Measurements from ENCODE around the gene SH2D4B. TPM values are rescaled to one million over a fixed set of nuclear protein-coding genes. Genes with fewer than 3 reads are reported as not detected.

The SH2D4B gene
- total RNA-seq, 1 donor from 2014 or later = not detected

DNA sequence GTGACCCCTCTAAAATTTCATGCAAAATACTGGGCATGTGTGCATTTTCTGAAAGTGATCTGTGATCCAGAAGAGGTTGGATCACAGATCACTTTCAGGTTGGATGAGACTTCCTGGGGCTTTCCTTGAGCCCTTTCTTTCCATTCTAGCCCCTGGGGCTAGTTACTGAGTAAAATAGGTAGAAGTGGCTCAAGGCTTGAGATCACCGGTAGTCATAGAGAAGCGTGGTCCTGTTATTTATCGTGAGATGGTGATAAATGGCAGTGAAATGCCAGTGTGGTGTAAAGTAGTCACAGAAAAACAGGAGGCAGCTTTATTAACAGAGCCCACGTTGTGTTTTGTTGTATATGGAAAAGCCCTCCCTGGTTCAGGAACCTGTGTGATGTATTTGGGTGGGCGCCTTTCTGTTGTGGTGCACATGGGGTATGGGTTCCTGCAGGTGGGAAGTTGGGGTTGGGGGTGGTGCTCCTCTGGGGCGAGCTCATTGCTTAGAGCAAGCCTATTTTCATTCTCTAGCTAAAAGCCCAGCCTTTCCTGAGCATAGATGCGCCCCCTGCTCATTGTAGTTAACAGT, 34.0 kb upstream of the SH2D4B start:
- no peak for DNase-seq (ENCODE audit: low read depth, low spot score)

DNA sequence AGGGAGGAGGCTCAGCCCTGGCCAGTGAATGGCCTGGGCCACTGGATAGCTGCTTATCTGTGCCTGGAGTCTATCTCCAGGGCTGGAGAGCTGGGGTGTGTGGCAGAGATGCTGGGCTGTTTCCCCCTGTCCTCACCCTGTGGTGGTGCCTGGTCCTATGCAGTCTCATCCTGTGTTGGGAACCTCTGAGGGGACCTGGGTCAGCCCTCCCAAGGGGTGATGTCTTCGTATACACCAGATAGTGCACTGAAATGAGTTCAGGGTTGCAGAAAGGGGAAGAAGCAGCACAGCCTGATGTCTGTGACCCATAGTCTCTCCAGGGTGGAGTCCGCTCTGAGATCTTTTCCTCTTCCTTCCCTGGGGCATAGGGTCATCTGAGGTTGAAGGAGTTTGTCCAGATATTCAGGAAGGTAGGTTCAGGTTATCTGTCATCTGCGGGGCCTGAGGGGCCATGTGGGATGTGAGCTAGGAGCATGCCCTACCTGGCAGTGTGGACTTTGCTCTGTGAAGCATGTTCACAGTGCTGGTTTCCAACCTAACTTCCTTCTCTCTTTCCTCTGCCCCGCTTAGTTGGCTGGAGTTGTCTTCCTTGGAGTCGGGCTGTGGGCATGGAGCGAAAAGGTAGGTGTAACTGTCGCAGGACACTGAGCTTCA, 33.4 kb upstream of the SH2D4B start:
- DNase-seq (ENCODE audit: low read depth, low spot score) = no peak

DNA sequence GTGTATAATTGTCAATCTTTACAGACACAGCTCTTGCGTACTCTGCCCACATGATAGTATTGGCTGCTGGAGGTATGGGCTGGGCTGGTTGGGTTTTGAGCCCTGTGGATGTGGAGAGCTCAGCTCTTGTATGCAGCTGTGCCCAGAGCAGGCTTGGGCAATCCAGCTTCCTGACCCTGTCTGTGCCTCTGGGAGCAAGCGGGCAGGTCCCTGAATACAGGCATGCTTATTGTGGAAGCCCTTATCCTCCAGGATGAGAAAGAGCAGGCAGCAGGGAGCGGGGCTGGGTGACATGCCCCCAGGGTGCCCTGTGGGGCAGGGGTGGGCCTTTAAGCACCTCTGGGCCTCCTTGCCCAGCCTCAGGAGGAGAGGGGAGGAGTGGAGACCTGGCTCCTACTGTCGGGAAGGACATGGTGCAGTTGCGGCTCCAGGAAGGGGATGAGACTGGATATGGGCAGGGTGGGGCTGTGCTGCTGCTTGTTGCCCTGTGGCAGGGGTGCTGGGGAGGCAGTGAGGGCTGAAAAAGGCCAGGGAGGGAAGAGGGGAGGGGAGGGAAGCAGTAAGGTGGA, 32.7 kb upstream of the SH2D4B start:
- no peak for DNase-seq (ENCODE audit: low read depth, low spot score)

DNA sequence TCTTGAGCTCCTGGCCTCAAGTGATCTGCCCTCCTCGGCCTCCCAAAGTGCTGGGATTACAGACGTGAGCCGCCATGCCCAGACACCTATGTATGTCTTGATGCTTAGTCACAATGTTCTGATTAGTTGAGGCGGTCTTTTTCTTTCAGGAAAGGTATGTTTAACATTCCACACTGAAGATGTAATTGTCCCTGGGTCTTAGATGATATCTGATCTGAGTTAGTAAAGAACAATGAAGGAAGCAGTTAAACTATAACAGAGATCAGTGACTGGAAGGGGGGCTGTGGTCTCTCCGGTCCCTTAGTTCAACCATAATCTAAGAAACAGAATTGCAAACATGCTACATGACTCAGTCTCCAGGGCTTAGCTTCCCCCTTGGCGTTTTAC, 31.5 kb upstream of the SH2D4B start:
- peak; percentile 53 for DNase-seq (ENCODE audit: low read depth, low spot score)

DNA sequence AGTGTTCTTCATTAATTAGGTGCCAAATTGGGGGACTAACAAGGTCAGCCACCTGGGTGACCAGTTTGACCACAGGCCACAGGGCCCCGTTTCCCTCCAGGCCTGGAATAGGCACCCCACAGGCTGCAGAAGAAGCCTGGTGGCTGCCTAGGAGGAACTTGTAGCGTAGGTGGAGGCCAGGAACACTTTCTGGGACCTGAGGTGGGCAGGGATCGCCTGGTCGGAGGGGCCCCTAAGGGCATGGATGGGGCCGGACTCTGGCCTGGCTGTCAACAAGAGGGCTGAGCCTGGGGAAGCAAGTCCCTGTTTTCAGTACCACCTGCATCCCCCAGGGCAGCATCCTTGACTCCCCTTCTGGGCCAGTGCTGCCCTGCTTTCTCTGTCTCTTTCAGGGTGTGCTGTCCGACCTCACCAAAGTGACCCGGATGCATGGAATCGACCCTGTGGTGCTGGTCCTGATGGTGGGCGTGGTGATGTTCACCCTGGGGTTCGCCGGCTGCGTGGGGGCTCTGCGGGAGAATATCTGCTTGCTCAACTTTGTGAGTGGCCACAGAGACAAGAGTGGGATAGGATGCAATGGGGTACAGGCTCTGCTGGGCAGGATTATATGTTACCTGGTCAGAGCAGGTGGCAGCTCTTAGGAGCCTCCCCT, 30.7 kb upstream of the SH2D4B start:
- no peak for DNase-seq (ENCODE audit: low read depth, low spot score)

DNA sequence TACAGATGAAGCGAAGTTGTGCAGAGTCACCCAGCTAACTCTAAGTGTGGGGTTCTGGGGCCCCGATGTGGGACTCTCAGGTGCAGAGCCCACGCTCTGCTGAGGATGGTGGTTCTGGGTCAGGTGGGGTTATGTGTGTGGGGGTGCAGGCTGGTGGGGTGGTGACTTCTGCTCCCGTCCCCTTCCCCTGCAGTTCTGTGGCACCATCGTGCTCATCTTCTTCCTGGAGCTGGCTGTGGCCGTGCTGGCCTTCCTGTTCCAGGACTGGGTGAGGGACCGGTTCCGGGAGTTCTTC, 28.6 kb upstream of the SH2D4B start:
- no peak for DNase-seq (ENCODE audit: low read depth, low spot score)

DNA sequence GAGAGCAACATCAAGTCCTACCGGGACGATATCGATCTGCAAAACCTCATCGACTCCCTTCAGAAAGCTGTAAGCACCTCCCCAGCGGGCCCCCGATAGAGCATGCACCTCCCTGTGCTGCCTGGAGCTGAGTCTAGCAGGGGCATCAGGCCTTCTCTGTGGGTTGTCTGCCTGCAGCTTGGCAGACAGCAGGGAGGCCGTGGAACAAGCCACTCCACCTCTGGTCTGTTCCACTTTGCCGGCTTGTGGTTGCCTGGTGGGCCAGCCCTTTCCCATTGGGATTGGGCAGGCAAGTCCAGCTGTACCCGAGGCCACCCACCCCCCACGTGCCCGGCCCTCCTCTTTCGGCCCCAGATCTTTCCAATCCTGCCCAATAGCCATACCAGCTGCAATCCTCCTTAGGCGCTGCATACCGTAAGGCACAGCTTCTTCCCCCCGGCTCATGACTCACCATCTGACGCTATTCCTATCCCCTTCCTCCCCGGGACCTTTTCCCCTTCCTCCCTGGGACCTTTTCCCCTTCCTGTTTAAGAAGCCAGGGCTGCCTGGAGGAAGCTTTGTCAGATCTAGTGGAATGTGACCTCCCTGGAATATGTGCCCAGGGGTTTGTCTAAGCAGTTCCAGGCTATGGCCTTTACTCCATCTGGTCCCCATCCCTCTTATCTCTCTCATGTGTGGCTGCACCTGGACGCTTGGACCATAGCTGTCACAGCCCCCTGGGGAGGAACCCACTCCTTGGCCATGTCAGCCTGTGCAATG, 28.1 kb upstream of the SH2D4B start:
- peak; percentile 97 for DNase-seq (ENCODE audit: low read depth, low spot score)

DNA sequence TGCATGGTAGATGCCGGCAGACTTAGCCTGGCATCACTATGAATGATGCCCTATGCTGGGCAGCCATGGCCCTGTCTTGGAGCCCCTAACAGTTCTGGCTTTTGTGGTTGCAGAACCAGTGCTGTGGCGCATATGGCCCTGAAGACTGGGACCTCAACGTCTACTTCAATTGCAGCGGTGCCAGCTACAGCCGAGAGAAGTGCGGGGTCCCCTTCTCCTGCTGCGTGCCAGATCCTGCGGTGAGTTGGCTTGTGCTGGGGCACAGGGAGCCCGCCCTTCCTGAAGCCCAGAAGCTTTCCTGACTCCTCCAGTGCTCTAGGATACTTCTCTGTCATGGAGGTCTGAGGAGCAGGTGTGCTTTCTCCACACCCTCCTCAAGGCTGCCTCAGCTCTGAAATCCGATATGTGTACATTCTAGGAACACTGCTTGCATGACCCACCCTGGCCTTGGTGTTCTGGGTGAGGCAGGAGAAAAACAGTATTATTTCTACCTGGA, 25.6 kb upstream of the SH2D4B start:
- DNase-seq (ENCODE audit: low read depth, low spot score) = no peak

DNA sequence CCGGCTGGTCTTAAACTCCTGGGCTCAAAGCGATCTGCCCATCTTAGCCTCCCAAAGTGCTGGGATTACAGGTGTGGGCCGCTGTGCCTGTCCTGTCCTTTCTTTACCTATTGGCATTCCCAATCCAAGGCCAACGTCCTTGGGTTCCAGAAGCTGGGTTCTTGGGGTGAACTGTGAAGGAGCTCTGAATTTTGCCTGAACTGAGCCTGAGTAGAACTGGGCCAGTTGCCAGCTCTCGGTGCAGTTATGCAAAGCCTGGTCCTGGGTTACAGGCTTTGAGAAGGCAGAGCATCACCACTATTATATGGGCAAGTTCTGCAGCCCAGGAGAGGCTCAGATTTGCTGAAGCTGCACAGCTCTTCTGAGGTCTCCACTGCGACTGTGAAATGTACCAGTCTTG, 24.6 kb upstream of the SH2D4B start:
- no peak for DNase-seq (ENCODE audit: low read depth, low spot score)

DNA sequence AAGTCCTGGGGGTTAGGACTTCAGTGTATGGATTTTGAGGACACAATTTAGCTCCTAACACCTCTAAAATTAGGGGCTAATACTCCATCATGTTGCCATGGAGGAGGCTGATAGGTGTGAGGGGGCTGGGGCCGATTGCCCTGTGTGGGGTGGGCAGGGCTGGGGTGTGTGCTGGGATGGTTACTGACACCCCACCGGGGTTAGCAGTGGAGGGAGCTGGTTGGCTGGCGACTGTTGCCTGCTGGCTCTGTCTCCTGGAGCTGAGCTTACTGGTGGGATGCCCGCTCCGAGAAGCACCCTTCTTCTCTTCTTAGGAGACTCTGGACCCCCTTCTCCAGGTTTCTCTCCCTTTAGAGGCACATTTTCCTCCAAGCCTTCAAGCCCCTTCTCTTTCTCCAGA, 22.2 kb upstream of the SH2D4B start:
- DNase-seq (ENCODE audit: low read depth, low spot score) = no peak

DNA sequence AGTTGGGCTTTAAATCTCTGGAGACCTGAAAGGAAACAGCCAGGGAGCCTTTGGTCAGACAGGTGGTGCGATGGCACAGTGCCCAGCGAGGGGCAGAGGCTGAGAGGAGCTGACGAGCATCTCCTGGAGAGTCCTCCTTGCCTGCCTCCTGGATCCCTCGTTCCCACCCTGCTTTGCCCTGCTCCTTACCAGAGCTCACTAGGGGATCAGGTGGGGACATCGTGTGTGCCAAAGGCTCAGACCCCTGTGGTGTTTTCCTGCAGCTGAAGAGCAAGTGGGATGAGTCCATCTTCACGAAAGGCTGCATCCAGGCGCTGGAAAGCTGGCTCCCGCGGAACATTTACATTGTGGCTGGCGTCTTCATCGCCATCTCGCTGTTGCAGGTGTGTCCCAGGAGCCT, 21.8 kb upstream of the SH2D4B start:
- no peak for DNase-seq (ENCODE audit: low read depth, low spot score)

DNA sequence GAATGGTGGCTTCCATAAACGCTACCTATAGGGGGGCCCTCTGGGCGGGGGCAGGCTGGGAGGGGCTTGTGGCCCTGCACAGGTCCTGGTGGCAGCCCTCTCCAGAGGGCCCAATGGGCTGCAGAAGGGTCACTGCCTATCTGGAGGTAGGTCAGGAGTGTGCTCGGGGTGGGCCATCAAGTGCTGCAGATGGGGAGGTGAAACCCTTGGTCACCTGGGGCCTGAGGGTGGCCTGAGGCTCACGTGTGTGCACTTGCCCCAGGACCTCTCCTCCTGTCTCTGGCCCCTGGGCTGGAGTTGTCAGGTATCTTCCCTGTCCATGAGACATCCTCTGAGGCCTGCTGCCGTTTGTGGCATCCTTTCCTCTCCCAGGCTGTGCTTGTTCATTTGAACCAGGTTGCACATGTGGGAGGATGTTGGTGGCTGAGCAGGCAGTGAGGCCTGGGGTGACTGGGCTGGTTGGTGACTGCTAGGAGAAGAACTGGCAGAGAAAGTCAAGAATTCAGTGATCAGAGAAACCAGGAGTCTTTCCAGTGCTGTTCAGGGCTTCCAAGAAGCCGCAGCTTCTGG, 21.1 kb upstream of the SH2D4B start:
- DNase-seq (ENCODE audit: low read depth, low spot score) = no peak

DNA sequence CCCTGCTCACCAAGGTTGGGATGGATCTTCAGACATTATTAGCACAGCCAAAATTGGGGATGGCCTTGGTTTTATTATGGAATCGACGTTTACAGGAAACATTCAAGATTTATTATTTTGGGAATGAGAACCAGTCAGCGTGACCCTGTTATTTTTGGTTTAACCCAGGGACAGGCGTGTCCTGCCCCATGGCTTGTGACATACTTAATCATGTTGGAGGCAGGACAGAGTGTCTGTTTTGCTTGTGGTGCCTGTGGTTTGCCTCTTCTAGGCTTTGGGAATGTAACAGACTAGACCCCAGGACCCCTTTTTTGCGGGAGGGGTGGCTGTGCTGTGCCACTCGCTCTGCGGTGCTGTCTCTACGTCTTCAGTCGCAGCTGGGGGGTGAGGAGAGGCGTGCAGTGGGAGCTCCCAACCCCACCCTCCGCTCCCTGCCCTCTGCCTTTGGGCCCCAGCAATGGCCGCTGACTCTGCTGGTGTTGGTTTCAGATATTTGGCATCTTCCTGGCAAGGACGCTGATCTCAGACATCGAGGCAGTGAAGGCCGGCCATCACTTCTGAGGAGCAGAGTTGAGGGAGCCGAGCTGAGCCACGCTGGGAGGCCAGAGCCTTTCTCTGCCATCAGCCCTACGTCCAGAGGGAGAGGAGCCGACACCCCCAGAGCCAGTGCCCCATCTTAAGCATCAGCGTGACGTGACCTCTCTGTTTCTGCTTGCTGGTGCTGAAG, 20.1 kb upstream of the SH2D4B start:
- DNase-seq (ENCODE audit: low read depth, low spot score) = no peak

DNA sequence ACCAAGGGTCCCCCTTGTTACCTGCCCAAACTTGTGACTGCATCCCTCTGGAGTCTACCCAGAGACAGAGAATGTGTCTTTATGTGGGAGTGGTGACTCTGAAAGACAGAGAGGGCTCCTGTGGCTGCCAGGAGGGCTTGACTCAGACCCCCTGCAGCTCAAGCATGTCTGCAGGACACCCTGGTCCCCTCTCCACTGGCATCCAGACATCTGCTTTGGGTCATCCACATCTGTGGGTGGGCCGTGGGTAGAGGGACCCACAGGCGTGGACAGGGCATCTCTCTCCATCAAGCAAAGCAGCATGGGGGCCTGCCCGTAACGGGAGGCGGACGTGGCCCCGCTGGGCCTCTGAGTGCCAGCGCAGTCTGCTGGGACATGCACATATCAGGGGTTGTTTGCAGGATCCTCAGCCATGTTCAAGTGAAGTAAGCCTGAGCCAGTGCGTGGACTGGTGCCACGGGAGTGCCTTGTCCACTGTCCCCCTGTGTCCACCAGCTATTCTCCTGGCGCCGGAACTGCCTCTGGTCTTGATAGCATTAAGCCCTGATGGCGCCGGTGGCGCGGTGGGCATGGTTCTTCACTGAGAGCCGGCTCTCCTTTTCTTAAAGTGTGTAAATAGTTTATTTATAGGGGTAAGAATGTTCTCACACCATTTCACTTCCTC, 19.4 kb upstream of the SH2D4B start:
- DNase-seq (ENCODE audit: low read depth, low spot score) = no peak

DNA sequence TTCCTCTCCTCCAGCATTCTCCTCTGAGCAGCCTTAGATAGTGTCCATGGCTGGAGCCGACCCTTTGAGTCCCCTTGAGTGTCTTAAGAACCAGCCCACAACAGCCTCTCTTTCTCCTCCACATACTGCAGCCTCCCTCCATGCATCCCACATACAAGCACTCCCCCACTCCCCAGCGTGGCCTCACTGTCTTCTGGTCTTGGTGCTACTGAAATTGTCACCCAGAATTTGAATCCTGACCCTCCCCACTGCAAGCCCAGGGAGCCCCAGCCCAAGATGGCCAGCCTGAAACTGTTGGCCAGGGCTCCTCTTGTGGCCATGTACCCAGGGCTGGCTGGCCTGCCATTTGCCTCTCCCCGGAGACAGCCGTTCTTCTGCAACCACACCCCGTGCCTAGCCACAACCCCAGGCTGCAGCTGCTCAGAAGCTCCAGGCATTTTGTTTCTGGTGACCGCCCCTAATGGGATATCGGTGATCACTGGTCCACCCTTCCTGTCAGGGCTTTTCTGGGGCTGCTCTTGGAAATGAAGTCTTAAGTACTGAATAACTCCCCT, 18.8 kb upstream of the SH2D4B start:
- no peak for DNase-seq (ENCODE audit: low read depth, low spot score)

DNA sequence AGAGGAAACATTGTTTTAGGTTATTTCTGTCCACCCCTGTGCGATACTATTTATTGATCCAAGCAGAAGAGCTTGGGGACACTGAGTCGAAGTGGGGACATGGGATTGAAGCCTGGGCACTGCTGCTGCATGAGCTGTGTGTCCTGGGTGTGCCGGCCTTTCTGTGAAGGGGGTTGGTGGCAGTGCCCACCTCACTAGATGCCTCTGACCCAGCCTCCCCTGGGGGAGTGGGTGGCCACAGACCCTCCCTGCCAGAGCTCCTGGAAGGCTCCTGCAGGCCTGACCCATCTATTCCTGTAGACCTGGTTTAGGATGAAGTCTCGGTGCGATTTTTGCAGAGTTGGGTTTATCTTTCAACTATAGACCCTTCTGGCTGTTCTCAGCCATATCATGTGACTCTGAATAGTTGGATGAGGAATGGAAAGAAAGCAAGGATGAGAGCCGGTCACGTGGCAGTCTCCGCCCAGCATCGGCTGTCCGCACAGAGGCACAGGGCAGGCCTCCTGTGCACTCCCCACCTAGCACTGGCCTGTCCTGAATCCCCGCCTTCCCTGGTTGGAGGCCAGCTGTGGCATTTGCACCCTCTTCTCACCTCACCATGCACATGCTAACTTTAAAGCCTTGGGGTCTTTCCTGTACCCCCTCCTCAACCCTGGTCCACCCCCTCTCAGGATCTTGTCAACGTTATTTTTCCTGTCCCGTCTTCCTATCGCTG, 17.6 kb upstream of the SH2D4B start:
- no peak for DNase-seq (ENCODE audit: low read depth, low spot score)

DNA sequence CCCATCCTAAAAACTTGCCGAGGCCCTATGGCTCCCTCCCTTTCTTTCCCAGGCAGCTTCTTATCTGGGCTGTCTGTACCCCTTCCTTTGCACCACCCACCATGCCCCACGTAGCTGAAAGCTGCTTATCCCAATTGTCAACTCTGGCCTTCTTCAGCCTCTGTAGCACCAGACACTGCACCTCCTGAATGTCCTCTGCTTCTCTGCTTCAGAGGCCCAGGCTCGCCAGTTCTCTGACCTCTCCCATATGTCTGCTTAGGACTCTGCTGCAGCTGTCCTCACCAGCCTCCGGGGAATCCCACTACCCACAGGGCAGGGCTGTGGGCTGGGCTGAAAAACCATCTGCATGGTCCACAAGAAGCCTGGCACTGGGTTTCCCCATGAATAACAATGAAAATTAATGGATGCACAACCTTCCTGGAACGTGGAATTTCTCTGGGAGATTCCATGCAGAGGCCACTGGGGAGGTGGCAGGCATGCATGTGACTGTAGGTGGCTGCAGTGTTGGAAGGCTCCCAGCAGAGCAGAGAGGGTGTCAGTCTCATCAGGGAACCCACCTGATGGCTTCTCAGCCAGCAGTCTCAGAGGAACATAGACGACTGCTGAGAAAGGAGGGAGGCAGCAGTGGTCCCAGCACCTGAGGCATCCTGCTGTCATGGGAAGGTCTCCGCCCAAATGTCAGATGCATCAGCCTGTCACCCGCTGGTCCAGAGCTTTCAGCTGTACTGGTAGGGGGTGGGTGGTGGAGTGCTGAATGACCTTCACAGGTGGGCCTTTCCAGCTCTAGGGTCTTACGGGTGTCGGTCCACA, 16.8 kb upstream of the SH2D4B start:
- DNase-seq (ENCODE audit: low read depth, low spot score) = no peak

DNA sequence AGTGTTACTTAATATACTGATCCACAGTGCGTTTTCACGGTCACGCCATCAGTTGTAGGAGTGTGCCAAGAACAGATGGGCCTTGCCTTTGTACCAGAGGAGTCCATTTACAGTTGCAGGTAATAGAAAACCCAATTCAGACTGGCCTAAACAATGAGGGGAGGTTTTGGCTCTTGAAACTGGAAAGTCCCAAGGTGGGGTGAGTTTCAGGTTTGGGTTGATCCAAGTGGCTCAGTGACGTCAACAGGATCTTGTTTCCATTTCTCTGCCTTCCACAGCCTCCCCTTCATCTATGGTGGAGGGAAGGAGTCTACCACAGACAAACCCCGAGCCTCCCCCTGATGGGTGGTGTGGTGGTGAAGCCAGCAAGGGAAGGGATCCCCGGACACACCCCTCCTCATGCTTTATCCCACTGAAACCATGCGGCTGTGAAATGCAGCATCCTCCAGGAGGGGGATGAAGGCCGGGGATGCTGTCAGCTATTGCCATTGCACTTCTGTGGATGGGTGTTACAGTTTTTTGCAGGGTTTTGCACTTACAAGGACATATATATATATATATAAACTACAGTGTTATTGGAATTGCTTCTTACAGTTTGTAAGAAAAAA, 14.8 kb upstream of the SH2D4B start:
- DNase-seq (ENCODE audit: low read depth, low spot score) = no peak
